Head of caudate nucleus (tissue), 42 donors: ENCODE measurements around the gene RNF123.

Experiments
- DNase-seq, 42 donors: peaks; one replicate each; pipeline versions ENCODE4 v3.0.0 to v3.0.0-alpha.2; 2020 to 2021; ENCODE audit warnings: mixed read lengths in 7 of 42
- intact Hi-C: fragments of 100-400 bp; cut with DNase I; formaldehyde crosslinking; loops from one replicate; pipeline ENCODE4 v1.15.0; 2022

Gene RNF123

DNA sequence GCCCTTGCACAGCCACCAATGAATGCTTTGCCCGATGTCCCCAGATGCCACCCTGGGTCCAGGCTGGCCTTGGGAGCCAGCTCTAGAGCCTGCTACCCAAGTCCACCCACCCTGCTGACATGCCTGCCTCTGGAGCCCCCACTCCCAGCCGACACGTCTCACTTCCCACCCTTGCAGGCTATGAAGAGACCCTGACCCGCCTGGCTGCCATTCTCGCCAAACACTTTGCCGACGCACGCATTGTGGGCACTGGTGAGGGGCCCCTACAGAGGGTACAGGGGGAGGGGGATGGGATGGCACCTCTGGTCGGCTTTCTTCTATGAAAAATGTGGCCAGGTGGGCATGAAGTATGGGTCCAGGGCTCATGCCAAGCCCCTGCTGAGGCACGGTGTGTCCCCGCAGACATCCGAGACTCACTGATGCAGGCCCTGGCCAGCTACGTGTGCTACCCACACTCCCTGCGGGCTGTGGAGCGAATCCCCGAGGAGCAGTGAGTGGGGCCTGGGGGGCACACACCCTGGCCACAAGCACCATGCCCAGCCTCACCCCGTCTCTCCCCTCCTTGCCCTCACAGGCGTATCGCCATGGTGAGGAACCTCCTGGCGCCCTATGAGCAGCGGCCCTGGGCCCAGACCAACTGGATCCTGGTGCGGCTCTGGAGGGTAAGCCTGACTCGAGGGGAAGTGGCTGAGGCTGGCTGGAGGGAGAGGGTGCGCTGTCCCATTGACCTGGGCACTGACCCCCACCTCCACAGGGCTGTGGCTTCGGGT lies 24.2 kb downstream of the RNF123 start:
- intact Hi-C loops, result no loop called here
- no peak for DNase-seq

- intact Hi-C loops, result no loop called here
- DNase-seq, result no peak
Observed at GRCh38 chr3:49714728-49715550, 25.6 kb downstream of the RNF123 start.

DNA sequence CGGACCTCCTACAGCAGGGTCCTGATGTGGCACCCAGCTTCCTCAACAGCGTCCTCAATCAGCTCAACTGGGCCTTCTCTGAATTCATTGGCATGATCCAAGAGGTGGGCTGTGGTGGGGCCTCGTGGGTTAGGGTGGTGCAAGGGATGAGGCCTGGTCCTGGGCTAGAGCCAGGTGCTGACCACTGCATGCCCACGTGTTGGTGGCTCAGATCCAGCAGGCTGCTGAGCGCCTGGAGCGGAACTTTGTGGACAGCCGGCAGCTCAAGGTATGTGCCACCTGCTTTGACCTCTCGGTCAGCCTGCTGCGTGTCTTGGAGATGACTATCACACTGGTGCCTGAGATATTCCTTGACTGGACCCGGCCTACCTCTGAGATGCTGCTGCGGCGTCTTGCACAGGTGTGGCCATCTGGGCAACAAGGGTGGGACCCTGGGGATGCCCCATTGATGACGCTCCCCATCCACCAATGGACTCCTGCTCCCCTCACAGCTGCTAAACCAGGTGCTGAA lies 26.3 kb downstream of the RNF123 start:
- intact Hi-C loops, result no loop called here
- DNase-seq, result peak in 1 of 42 donors; percentile 13

DNA sequence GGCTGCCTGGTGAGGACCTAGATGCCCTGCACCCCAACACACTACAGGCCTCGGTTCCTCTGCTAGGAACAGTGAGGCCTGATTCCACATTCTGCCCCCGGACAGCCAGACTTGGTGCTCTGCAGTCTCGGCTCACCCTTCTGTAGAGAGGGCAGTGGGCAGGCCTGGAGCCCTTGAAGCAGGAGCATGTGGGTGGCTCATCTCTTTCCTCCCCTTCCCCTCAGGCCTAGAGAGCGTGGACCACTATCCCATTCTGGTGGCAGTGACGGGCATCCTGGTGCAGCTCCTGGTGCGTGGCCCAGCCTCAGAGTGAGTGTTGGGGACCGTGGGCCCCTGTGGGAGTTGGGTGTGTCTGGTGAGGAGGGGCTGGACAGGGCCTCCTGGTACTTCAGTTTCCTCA lies 26.8 kb downstream of the RNF123 start:
- DNase-seq, result no peak
- intact Hi-C loops, result no loop called here

DNA sequence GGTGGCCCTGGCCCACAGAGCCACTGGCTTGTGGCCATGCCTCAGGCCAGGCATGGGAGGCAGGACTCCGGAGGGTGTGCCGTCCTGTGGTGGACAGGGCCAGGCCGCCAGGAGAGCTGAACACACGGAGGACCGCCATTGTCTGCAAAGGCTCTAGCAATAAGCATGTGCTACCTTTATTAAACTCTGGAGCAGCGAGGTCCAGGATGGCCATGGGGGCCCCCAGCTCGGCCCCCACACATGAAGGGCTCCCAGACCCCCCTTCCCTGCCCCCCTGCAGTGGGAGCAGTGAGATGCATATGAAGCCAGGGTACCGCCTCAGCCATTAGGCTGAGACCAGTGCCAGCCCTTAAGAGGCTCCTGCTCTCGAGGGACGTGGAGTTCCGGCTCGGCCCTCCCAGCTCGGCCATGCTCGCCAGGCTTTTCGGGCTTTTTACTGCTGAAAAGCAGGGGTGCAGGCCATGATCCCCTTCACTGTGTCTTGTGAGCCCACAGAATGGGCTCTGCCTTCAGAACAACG lies 27.4 kb downstream of the RNF123 start:
- no peak for DNase-seq
- intact Hi-C loops, result no loop called here

- DNase-seq, result no peak
- intact Hi-C loops, result no loop called here
Observed at GRCh38 chr3:49717211-49717958, 28.0 kb downstream of the RNF123 start.

DNA sequence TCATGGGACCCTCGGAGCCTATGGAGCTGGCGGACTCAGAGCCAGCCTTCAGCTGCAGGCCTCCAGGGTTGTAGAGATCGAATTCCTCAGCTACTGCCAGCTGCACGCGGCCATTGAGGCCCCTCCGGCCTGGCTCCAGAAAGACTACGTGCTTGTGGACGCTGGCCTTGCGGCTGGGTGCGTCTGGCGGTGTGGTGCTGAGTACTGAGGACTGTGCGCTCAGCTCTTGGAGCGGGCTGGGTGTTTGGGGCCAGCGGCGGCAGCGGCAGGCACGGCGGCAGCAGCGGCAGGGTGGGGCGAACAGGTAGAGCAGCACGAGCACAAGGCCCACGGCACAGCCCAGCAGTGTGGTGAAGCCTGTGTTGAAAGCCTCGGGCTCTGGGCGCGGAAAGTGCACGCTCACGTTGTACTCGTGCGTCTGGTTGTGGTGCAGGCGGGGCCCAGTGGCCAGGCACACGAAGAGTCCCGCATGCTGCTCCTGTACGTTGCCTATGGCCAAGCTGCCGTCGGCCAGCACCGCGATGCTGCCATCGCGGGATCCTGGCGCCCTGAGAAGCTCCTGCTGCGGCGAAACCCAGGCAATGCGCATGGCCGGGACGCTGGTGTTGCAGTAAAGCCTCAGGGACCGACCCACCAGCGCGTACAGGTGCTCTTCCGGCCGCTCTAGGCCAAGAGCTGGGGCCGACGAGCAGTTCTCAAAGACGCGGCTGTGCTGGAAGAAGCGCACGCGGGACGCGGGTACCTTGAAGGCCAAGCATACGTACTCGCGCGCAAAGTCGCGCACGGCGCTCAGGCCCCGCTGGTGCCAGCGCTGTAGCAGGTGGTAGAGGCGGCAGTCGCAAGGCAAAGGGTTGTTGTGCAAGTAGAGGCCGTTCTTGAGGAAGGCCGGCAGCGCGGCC lies 28.9 kb downstream of the RNF123 start:
- intact Hi-C loops, result no loop called here
- DNase-seq, result peak in 1 of 42 donors; percentile 12

DNA sequence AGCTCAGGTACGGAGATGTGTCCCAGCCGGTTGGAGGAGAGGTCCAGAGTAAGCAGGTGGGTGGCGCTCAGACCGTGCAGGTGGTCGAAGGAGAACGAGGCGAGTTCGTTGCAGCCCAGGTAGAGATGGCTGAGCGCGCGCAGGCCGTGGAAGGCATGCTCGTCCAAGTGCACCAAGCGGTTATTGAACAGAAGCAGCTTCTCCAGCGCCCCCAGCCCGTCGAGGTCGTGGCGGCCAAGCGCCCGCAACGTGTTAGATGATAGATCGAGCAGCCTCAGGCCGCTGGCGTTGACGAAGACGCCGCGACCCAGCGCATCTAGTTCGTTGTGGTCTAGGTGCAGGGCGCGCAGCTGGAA lies 29.5 kb downstream of the RNF123 start:
- peak in 1 of 42 donors; percentile 13 for DNase-seq
- intact Hi-C loops, result no loop called here

DNA sequence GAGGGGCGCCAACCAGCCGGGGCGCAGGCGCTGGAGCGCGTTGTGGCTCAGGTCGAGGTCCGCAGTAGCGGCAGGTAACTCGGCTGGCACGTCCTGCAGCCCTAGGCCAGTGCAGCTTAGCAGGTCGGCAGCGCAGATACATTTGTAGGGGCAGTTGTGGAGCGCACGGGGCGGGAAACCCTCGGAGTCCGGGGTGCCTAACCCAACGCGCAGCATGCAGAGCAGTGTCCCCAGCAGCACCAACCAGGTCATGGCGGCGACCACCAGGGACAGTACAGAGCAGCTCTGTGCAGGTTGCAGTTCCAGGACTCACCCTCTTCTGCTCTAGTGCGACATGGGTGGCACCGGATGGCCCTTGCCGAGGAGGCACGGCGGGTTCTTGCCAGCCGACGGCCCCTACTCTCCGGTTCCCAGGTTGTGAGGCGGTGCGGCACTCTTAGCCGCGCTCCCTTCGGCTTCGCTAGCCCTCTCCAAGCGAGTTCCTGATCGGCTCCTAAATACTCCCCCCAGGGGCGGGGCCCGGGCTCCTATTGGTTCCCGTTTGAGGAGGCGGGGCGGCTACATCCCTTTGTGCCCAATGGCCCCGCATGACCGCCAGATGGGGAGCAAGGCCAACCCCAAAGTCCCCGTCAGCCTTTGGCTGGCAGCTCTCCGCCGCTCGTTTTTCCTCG lies 30.0 kb downstream of the RNF123 start, which contains the start of gene AMIGO3:
TSS of gene AMIGO3 (minus strand) at position 471 of the 671 bp plus-strand sequence. CDS start at position 252, 219 bp downstream.
- intact Hi-C loops, result no loop called here
- DNase-seq, result peak; percentile 90 to 98 (median 96)

DNA sequence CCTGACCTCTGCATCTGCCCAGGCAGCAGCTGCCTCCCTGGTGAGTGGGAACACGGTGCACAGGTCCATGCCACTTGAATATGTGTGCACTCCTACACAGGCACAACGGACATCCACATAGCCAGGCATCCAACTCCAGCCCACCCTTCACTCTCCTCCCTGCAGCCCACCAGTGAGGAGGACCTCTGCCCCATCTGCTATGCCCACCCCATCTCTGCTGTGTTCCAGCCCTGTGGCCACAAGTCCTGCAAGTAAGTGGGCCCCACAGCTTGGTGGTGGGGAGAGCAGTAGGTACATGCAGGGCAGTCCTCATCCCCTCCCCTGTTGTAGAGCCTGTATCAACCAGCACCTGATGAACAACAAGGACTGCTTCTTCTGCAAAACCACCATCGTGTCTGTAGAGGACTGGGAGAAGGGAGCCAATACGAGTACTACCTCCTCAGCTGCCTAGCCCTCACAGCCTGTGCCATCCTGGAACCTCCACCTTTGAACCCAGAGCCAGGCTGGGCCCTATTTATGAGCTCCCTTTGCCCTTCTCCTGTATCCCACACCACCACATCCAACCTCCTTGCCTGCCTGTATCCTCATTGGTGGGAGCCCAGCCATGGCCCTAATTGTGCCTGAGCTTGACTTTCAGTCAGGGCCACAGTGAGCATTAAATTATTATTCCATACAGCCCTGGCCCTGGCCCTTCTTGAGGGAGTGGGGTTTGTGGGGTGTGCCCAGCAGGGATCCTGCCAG lies 31.7 kb downstream of the RNF123 start:
- no peak for DNase-seq
- intact Hi-C loops, result loop anchor here (5.0 kb wide), 1 partner anchor 66 kb away; the partner anchor contains the start of gene IP6K1

GRCh38 chr3:49721596-49721895 lies 32.2 kb downstream of the RNF123 start:
- intact Hi-C loops, result loop anchor here (5.0 kb wide), 1 partner anchor 66 kb away; the partner anchor contains the start of gene IP6K1
- no peak for DNase-seq

DNA sequence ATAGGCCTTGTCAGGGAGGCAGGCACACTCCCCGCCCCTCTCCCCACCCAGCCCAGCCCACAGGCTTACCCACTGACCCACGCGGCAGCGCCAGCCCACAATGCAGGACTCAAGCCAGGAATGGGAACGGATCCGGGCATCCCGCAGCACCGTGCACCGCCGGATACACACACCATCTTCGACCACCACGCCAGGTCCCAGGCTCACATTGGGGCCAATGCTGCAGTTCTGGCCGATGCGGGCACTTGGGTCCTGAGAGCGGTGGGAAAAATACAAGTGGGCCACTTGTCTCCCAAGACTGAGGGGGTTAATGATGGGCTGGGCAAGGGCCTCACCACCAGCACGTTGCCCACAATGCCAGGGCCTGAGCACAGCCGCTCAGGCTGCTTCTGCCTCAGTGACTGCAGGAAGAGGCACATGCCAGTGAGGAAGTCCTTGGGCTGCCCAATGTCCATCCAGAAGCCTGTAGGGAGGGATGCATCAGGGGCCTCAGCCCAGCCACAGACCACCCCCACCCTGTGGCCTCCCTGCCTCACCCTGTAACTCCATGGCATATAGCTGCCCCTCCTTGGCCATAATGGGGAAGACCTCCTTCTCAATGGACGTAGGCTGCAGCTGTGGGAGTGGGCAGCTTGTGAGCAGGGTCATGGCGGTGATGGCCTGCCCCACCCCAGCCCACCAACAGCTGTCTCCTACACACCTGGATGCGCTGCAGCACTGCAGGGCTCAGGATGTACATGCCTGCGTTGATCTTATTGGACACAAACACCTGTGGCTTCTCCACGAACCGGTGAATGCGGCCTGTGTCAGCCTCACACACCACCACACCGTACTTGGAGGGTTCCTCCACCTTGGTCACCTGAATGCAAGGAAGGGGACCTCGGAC lies 32.8 kb downstream of the RNF123 start:
- DNase-seq, result peak in 2 of 42 donors; percentile 15 to 16
- intact Hi-C loops, result loop anchor here (5.0 kb wide), 1 partner anchor 65 kb away; the partner anchor contains the start of gene IP6K1

- no peak for DNase-seq
- intact Hi-C loops, result loop anchor here (5.0 kb wide), 1 partner anchor 64 kb away; the partner anchor contains the start of gene IP6K1
Observed at GRCh38 chr3:49722896-49723295, 33.5 kb downstream of the RNF123 start.

GRCh38 chr3:49723296-49723627 lies 33.9 kb downstream of the RNF123 start:
- intact Hi-C loops, result loop anchor here (5.0 kb wide), 1 partner anchor 64 kb away; the partner anchor contains the start of gene IP6K1
- DNase-seq, result peak; percentile 39 to 85 (median 68)

- intact Hi-C loops, result loop anchor here (5.0 kb wide), 1 partner anchor 63 kb away; the partner anchor contains the start of gene IP6K1
- DNase-seq, result peak; percentile 93 to 99 (median 97)
Observed at GRCh38 chr3:49723628-49724551, 34.5 kb downstream of the RNF123 start, which contains the start of gene GMPPB. TSS of gene GMPPB (minus strand) at chr3:49723951. CDS start at chr3:49723726, 225 bp downstream.
